Measurements from ENCODE around the gene REM2. TPM values are rescaled to one million over a fixed set of nuclear protein-coding genes. Genes with fewer than 3 reads are reported as not detected.
A peak's percentile ranks its signal among the peaks of the same experiment; 100 is the strongest.

Gene REM2
- total RNA-seq, 2 experiments from 2014 or later, result 0.20 to 0.27 TPM

- DNase-seq, result no peak
- peaks cover 38% of the 10 kb centered on the region for H3K4me1 Mint-ChIP-seq (ENCODE audit: low read depth)
- no peak for TF ChIP-seq CTCF (IDR thresholded peaks at IDR 0.05)
- peaks cover 1% of the 10 kb centered on the region for H3K36me3 Mint-ChIP-seq (ENCODE audit: low read depth)
- H3K27ac Mint-ChIP-seq, result no peak overlapping the region
- H3K4me3 Mint-ChIP-seq, result peak overlapping the region; percentile 70
- no peak for ATAC-seq
- ChIA-PET POLR2A (interaction anchor here (1.3 to 2.3 kb wide), 5 partner anchors 8 to 18 kb away, joined by 3 to 7 read pairs (median 4); partner anchors contain the start of gene LRP10), CTCF (interaction anchor here (0.9 to 14.8 kb wide), 12 partner anchors 10 to 972 kb away, joined by 3 to 187 read pairs (median 4); partner anchors contain the start of genes LRP10, PRMT5 and RBM23)
- H3K27me3 Mint-ChIP-seq, result peaks cover 1% of the 10 kb centered on the region
- intact Hi-C loops (cut with micrococcal nuclease), result no loop called here
- H3K9me3 Mint-ChIP-seq, result no peaks in the 10 kb centered on the region
Observed at GRCh38 chr14:22885975-22886374, 3.0 kb downstream of the REM2 start.

DNA sequence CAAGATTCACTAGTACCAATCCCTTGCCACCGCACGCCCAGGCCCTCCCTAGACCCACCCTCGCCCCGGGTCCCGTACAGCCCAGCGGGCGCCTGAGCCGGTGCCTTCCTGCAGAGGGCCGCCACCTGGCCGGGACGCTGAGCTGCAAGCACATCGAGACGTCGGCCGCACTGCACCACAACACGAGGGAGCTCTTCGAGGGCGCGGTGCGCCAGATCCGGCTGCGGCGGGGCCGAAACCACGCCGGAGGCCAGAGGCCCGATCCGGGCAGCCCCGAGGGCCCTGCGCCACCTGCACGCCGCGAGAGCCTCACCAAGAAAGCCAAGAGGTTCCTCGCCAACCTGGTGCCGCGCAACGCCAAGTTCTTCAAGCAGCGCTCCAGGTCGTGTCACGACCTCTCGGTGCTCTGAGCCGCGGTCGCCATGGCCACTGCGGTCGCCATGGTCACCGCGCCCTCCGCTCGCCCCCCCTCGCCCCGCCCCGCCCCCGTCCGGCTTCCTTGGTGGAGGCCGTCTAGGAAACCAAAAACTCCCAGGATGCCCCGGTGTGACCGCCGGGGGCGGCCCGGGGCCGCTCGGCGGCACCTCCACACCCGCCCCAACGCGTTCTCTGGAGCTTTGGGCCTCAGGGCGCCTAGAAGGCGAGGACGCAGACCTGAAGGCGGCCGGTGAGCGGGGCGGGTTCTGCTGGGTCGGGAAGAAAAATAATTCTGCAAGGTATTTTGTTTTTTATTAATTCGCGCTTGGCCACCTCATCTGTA is 3.7 kb downstream of the REM2 start:
- Mint-ChIP-seq H3K9me3 (no peaks in the 10 kb centered on the region), H3K27ac (peak overlapping the region; percentile 77), H3K4me3 (peak overlapping the region; percentile 70), H3K4me1 (ENCODE audit: low read depth) (peaks cover 38% of the 10 kb centered on the region), H3K27me3 (peaks cover 1% of the 10 kb centered on the region), H3K36me3 (ENCODE audit: low read depth) (peaks cover 1% of the 10 kb centered on the region)
- intact Hi-C loops (cut with micrococcal nuclease), result no loop called here
- peak; percentile 35 for TF ChIP-seq CTCF (IDR thresholded peaks at IDR 0.05)
- CTCF ChIA-PET, result interaction anchor here (0.6 to 14.8 kb wide), 16 partner anchors 8 to 972 kb away, joined by 3 to 187 read pairs (median 4); partner anchors contain the start of genes LRP10, PRMT5 and RBM23
- POLR2A ChIA-PET, result interaction anchor here (0.6 to 2.3 kb wide), 6 partner anchors 8 to 120 kb away, joined by 3 to 7 read pairs (median 4); partner anchors contain the start of genes LRP10 and OXA1L
- ATAC-seq (peak; percentile 71), DNase-seq (peak; percentile 81)

- H3K36me3 Mint-ChIP-seq (ENCODE audit: low read depth), result peaks cover 1% of the 10 kb centered on the region
- peak overlapping the region; percentile 77 for H3K27ac Mint-ChIP-seq
- peak; percentile 11 for ATAC-seq
- peak overlapping the region; percentile 70 for H3K4me3 Mint-ChIP-seq
- H3K4me1 Mint-ChIP-seq (ENCODE audit: low read depth), result peaks cover 38% of the 10 kb centered on the region
- no peak for TF ChIP-seq CTCF (IDR thresholded peaks at IDR 0.05)
- POLR2A ChIA-PET, result interaction anchor here (1.2 to 2.3 kb wide), 3 partner anchors 9 to 121 kb away, joined by 4 to 7 read pairs (median 6); partner anchors contain the start of gene OXA1L
- peak; percentile 25 for DNase-seq
- CTCF ChIA-PET, result interaction anchor here (0.8 to 14.8 kb wide), 11 partner anchors 8 to 181 kb away, joined by 3 to 187 read pairs (median 4); partner anchors contain the start of genes LRP10 and RBM23
- H3K27me3 Mint-ChIP-seq, result peaks cover 1% of the 10 kb centered on the region
- no peaks in the 10 kb centered on the region for H3K9me3 Mint-ChIP-seq
- intact Hi-C loops (cut with micrococcal nuclease), result no loop called here
Observed at GRCh38 chr14:22887260-22887989, 4.4 kb downstream of the REM2 start.

DNA sequence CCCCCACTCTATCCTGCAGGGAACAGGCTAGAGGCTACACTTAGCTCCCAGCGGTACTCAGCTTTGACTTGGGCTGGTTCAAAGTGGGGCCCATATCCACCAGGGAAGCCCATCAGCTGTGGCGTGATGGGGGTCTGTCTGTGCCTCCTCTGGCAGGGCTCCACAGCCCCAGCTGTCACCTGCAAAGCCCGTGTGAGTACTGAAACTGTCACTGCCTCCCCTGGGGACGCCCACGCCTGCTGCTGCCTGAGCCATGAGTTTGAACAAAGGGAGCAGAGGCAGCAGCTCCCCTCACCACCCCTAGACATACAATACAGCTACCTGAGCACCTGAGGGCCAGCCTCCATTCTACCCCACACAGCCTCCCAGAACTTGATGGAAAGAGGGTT is 5.0 kb downstream of the REM2 start:
- POLR2A ChIA-PET, result interaction anchor here (0.6 to 2.3 kb wide), 2 partner anchors 9 to 312 kb away, joined by 3 to 7 read pairs; no protein-coding TSS in a partner anchor
- H3K4me1 Mint-ChIP-seq (ENCODE audit: low read depth), result peaks cover 35% of the 10 kb centered on the region

More for the DNA sequence above, 5.0 kb downstream of the REM2 start:
- CTCF ChIA-PET, result interaction anchor here (0.9 to 14.8 kb wide), 7 partner anchors 13 to 181 kb away, joined by 3 to 187 read pairs (median 4); partner anchors contain the start of genes LRP10 and RBM23
- Mint-ChIP-seq H3K9me3 (no peaks in the 10 kb centered on the region), H3K27me3 (peaks cover 1% of the 10 kb centered on the region), H3K4me3 (peak overlapping the region; percentile 70), H3K27ac (peak overlapping the region; percentile 36), H3K36me3 (ENCODE audit: low read depth) (peaks cover 1% of the 10 kb centered on the region)
- intact Hi-C loops (cut with micrococcal nuclease), result no loop called here
- TF ChIP-seq CTCF (IDR thresholded peaks at IDR 0.05), result no peak
- DNase-seq (peak; percentile 78), ATAC-seq (peak; percentile 21)

All from activated CD8-positive, alpha-beta T cell treated with anti-CD3 and anti-CD28 coated beads for 36 hours (primary cell).